Globus pallidus (tissue), 1 donor: ENCODE data around the gene FOXO3.
A peak's percentile ranks its signal among the peaks of the same experiment; 100 is the strongest.

ENCODE experiments used
- DNase-seq: peaks from one replicate; pipeline ENCODE4 v3.0.0-alpha.2; 2015; ENCODE audit warnings: low spot score

The FOXO3 gene

DNA sequence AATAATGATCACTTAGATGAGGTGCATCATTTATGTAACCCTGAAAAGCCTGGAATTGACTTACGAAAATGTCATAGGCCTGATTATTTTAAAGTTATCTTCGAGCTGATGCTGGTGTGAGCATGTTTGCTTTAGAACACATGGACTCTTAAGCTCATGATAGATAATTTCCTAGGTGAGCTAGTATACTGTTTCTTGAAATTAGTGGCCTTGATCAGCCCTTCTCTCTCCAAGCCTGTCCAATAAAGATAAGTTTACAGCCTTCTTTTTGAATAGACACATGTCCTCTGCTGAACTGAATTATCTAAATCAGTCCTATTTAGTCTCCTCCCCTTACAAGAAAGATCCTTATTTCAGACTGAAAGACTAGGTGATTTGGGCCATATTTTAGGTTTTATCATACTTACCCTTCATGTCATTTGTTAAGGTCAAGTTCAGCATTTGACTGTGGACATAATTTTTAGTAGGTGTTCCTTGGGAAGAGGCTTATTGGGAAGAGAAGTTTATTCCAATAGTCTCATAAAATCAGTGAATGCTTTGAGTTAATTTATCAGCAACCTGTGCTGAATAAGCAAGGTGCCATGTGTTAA lies 15.3 kb downstream of the FOXO3 start:
- DNase-seq = no peak

DNA sequence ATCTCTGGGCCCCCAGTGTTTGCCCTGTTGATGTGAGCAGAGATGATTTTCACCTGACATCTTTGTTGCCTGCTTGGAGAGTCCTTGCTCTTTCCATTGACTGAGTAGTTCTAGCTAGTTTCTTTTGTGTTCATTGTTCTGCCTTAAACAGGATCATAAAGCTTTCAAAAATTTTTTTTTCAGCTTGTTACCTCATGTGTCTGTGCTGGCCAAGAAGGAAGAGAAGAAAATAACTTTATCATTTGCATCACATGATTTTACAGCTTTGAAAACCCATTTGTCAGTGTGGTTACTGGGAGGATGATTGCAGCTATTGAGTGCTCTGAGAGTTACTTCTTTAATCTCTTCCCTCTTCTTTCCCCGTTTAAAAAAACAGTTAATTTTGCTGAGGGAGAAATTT lies 16.0 kb downstream of the FOXO3 start:
- DNase-seq = no peak

DNA sequence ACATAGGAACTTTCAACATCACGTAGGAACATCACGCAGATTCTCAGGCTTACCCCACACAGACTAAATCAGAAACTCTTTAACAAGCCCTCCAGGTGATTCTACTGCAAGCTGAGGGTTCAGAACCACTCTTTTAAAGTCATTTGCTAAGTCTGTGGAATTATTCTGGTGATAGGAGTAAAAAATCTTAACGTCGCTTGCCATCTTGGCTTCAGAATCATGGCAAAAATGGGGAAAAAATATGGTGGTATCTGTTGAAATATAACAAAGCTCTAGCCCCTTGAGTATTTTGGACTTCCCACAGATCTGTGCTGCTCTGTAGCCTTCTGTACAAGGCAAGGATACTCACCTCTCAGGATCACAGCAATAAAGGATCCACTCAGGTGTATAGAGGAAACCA lies 17.4 kb downstream of the FOXO3 start:
- DNase-seq = no peak

DNA sequence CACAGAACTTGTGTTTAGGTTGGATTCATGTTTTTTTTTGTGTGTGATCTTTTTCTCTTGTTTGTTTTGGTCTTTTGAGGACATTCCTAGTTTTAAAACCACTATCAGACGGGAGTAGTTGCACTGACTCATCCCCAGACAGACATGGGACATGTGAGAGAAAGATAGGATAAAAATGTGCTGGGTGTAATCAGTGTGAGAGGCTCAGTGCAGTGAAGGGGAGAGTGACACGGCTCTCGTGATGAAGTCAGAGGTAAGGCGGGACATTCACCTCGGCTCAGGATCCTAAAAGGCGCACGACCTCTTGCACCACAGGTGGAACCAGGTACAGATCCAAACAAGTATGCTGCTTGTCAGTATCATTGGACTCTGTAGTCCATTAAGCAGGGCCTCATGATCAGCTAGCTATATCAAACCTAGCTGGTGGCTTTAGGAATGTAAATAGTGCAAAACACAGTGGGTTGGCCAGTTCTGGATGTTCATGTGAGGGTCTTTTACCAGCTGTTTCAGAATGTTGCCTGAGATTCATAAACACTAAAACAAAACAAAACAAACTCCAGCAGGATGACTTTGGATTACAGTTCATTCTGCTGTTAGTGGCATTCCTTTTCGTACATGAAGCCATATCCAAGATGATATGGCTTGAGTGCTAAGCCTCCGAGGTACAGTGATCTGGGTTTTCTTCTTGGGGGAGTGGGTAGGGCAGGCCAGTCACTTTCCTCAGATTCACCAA lies 18.0 kb downstream of the FOXO3 start:
- no peak for DNase-seq

DNA sequence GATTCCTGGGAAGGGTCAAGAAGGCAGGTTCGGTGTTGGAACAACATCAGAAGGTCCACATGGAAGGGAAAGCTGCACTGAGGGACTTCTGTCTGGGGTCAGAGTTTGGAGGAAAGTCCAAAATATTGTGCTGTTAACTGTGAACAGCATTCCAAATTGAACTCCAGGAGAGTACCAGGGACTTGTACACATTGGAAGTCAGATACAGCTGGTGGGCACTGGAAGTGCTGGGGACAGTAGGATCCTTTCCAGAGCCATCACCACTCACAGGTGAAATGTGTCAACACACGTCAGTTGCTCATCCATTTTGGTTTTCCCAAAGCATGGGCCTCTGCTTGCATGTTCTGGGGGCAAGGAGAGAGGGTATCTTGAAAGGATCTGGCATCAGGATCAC lies 18.6 kb downstream of the FOXO3 start:
- no peak for DNase-seq

DNA sequence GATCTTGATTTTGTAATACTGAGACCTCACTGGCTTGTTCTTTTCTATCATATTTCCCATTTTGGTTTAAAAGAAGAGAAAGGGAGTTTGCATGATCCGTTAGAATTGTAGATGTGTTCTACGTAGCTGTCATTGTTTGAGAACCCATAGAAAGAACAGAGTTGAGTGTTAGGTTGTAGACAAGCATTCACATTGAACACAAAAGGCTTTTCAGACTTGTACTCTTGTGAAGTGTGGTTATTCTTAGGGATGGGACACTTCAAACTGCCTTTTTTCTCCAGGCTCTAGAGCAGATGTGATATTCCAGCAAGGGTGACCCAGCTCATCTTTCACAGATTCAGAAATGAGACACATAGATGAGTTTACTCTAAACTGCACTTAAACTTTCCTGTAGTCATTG lies 19.9 kb downstream of the FOXO3 start:
- DNase-seq = peak; percentile 54

DNA sequence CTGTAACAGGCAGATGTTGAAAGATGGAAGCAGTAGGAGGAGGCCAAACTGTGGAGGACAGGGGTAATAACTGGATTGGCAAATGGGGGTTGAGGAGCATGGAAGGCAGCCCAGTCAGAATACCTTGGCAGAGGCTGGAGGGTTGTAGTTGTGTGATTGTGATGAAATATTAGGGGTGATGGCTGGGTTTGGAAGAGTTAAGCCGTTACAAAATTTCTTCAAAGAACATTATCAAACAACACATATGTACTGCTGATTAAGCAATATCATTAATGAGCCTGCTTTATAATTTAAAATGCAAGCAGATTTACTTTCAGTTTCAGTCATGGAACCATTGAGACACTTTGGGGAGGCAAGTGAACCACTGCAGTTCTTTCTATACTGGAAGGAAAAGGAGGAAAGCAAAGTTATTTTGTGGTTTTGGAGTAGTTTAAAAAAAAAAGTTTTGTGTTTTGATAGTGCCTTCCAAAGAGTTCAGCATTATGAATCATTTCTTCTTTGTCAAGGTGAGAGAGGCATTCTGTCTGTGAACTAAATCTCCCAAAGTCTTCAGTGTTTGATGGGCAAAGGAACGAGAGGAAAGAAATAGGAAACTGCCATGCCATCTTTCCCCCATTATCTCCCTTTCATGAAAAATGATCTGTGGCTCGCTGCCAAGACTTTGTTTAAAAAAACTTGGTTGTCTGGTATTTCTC lies 20.7 kb downstream of the FOXO3 start:
- no peak for DNase-seq

DNA sequence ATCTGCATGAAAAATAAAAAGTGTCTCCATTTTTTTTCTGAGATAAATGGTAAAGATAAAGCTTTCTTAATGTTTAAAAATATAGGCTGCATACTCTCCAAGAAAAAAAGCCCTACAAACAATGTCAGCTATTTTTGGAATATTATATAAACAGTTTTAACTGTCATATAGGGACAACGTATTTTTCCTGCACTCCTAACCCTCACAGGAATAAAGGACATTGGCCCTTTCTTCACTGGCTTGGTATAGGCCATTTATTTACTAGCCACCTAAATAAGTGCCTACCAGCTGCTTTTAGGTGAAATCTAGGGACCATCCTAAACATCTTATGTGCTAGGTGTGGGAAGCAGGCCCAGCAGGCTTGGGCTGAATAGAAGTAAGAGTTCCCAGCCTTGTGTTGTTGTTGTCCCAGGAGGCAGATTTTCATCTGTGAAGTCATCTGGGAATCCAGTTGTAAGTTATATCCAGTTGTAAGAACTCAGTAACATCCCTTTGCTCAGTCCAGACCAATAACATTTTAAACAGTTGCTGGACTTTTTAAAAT lies 21.3 kb downstream of the FOXO3 start:
- no peak for DNase-seq

DNA sequence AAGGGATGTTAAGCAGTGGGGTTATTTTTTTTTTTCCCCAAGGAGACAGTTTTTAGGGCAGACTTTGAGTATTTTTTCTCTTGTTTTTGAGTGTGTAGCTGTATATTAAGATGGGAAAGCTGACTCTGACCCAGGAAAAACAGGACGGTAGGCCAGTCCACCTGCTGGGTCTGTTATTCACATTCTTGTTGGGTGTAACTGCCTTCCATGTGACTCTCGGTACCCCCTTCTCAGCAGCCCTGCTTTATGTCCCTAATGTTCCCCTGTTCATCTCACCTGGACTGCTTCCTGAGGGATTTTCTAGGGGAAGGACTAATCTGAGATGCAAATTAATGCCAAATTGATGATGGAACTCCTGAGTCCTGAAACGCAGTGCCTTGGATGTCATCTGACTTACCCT lies 21.9 kb downstream of the FOXO3 start:
- no peak for DNase-seq

DNA sequence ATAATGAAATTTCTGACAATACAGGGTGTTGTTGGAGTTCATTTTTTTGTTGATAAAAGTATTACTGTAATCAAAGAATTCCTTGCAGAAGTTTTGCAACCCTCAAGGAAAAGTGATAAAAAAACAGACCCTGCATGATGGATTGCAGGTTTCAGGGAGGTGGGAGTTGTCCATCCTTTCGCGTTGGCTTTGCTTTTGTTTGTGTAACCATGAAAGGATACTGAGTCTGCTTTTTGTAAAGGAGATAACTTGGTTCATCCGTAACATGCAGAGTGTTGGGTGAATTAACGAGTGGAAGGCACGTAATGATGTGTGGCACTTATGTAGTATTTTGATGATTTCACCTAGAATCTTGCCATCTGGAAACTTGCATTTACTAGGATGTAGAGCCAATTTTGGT lies 23.6 kb downstream of the FOXO3 start:
- DNase-seq = no peak

DNA sequence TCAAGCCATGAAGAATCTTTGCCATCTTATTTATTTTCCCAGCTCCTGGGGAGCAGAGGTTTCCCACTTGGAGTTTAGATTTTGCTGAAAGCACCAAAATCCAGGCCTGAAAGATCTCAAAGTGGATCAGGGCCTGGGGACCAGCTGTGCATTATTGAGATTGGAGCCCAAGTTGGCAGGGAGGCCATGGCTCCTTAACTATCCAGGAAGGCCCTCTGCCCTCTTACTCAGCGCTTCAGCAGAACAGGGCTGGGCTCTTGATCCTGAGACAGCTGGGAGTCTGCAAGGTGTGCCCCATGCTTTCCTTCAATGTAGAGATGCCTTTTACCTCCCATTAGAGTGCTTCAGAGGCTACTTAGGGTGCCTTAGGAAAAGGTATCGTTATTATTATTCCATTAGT lies 24.6 kb downstream of the FOXO3 start:
- DNase-seq = no peak

DNA sequence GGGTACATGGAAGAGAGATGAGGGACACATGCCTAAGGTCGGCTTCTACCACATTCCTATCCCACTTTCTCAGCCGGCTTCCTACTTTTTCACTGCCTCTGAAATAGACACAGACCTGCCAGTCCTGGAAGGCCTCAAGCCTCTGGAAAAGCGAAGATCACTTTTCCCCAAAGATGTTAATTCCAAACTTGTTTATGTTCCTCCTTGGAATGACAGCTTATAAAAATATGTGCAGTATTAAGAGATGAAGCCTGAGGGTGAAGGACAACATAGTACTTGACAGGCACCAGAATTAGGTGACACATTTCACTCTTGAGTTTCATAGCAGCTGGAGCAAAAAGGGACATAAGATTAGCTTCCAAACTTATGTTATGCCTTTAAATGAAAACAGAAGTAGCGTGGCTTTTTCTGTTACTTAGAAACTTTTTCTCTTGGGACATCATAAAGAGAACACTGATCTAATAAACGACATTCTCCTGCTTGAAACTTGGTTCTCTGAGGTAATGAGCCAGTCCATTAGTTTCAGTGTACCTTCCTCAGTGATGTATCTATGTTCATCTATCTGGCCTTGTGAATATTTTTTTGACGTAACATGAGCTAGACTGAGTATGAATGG lies 25.3 kb downstream of the FOXO3 start:
- no peak for DNase-seq

DNA sequence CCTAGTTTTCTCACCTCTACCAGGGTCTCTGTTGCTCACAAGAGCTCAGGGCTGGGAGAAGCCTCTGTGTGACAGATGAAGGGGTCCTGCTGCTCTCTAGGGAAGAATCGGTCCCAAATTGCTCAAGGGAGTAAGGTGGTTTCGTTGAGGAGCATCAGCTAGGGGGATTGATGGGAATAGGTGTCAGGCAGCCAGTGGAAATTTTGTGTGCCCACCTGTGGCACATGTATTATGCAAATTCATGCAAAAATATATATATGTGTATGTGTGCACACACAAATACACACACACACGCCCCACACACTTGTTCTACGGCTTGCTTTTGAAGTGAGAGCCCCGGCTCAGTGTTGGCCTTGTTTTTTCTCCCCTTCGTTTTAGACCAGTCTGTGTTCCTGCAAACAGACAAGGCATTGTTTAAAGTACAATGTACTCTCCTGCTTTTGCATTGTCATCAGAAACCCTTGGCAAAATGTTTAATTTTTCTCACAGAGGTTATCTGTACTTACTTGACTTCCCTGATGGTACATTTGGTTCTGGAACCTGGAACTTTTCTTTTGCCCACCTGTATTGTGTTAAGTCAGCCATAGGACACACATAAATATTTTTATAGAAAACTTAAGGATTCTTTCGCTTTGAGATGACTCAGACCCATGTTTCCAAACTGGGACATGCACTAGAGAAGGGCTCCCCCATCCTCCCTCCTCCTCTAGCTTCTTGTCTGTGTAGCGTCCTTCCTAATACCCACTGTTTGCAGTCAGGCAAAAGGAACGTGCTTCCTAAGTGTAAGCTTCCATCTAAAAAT lies 26.7 kb downstream of the FOXO3 start:
- DNase-seq = peak; percentile 90

DNA sequence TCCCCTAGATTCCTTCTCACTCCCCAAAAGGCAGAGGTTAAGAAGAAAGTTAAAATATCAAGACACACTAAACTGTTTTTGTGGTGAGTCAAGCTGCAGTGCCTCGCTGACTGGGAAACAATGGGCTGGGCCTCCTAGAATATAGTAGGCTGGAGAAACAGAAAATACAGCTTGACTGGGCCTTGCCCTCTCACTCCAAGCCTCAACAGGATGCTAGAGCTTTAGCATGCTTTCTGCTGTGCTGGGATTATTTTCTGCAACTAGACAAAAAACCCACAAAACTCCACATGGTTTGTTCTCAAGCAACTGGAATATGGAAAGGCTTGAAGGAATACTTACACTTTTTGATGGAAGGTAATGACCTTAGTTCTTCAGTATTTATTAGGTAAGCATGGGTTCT lies 27.9 kb downstream of the FOXO3 start:
- peak; percentile 66 for DNase-seq

DNA sequence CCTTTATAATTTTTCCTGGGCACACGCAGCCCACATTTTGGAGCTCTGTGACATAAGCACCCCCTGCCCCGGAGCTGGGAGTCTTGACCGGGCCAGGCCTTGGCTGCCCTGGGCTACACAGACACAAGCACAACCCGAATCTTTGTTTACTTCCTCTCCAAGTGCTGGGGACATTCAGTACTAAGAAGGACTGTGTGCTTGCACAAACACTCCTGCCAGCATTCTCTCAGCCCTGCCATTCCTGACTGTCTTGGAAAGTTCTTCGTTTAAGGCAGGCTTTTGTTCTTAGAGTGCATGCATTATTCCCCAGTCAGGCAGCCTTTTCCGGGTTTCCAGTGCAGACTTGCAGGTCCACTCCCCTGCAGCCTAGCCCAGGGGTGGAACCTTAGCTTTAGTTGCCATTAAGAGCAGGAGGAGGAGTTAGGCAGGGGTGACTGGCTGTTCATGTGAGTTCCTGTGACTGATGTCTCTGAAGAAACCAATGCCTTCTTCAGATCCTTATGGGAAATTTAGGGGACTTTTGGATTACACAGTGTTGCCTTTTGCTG lies 28.6 kb downstream of the FOXO3 start:
- DNase-seq = peak; percentile 79

DNA sequence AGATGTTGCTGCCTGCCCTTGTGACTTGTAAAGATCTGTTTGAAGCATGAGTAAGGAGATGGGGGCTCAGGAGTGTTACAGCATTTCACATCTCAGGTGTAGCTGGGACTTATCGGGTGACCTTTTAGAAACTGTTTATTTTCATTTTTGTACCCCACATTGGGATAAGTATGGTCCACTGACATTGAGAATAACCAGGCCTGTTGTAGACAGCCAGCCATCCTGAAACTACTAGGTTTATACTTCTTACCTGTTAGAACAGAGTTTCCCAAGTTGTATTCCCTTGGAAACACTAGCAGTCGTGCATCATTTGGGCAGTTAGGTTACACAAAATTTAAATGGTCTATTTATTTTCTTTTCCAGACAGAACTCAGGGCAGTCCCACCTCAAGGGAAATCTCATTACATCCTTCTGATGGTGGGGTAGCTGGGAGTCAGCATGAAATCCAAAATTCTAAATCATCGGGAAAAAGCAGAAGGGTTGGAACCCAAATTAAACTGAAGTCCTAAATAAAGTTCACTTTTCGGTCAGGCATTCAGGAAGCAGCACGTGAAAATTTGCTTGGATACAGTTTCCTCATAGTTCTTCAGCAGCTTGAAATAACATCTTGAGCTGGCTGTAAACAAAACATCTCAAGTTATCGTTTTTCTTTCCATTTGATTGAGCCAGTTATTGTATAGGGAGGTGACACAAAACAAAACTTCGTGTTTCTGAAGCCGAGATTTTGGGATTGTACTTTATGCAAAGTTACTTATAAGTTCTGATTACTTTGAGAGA lies 30.5 kb downstream of the FOXO3 start:
- DNase-seq = no peak

DNA sequence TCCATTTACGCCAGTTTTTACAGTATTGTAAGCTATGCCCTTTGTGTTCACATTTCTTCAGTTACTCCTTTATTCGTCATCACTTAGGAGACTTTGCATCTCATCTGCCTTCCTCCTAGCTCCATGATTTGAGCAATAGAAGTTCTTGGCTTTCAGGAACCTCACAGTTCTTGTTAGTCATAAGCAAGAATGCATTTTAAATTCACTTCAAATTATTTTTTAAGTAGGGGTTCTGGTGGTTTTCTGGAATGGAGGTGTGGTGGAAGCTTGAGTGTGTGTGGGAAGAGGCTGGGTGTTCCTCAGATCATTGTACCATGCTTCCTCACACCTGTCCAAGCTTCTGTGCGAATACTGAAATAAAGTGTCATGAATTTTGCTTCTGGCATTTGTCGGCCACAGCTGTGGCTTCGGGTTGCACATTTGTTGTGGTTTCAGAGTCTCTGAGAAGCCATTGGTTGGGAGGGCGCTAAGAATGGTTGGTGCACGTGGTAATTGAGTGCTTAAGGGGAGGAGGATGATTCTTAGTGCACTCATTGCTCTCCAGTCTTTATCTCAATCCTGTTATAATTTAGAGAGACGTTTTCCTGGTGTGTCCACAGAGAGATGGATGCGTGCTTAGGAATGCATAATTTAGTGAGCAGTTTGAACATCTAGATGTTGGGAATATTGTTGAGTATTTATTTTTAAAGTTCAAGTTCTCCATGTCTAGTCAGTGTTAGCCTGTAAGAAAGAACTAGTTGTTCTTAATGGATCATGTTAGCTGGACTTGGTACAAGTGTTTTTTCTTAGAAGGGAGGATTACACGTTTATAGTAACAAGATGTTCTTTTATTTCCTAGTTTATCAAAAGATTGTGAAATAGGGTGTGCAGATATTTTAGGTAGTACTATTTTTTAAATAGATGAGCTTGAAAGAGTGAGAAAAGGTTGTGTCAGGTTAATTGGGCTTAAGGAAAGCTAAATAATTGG lies 31.9 kb downstream of the FOXO3 start:
- no peak for DNase-seq

DNA sequence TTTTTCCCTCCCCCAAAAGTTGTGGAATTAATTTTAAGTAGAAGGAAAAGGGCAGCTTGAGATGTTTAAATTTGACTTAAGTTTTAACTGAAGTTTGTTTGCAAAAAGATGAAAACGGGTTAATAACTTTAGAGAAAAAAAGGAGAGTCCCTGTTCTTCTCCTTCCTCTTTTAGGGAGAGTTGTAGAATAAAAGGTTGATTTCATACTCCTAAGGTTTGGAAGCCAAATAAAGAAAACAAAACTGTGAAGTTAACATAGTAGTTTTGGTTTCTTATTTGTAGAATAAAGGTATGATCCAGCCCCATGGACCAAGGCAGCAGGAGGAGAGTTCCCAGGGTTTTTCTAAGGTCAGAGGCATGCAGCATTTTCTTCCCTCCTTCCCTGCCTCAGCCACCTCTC lies 33.4 kb downstream of the FOXO3 start:
- no peak for DNase-seq

DNA sequence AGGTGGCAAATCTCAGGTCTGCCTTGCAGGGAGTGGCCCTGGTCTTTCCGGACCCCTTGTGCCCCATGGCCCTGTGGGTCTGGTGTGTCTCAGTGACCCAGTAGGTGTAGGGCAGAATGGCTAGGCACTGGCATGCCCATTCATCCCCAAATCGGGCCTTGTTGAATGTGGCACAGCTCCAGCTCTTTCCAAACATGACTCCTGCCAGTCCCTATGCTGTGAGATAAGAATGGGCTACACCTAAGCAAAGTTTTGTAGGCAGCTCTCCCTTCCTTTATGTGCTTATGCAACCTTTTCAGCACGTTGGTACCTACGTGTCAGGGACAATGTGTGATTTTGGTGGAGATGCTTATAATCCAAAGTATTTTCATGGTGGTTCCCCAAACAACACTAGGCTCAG lies 33.9 kb downstream of the FOXO3 start:
- DNase-seq = no peak

DNA sequence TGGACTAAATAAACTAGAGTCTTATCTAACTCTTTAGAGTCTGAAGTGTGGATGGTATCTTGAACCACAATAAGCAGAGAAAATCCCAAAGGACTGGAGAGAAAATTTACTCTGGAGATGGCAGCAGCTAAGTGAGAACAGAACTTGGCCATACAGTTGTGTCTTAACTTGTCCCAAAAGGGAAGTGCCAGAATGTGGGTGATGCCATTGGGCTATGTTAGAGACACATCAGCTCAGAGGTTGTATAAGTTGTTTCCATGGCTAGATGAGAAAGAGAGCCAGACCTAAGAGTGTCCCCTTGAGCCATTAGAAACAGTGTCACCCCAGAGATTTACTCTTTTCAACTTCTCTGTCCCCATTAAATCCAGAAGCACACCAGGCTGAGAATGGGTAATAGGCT lies 36.2 kb downstream of the FOXO3 start:
- DNase-seq = no peak
